ENCODE data around the gene CDHR2.
A peak's percentile ranks its signal among the peaks of the same experiment; 100 is the strongest.

Gene CDHR2

GRCh38 chr5:176620333-176620981 lies 71.3 kb downstream of the CDHR2 start:
- Histone ChIP-seq H3K27me3 (ENCODE audit: insufficient read depth, poor library complexity, severe bottlenecking) (peaks cover 52% of the 10 kb centered on the region), H3K27ac (replicated peaks) (no peak overlapping the region), H3K4me3 (replicated peaks; ENCODE audit: insufficient read depth, low read length) (no peak overlapping the region)
- TF ChIP-seq SPI1 (IDR thresholded peaks at IDR 0.05; ENCODE audit: borderline replicate concordance, low read depth) (no peak), REST (IDR thresholded peaks at IDR 0.05; ENCODE audit: insufficient replicate concordance, low read depth) (peak; percentile 20), POLR2AphosphoS5 (IDR thresholded peaks at IDR 0.05; ENCODE audit: low read depth) (no peak), GABPA (IDR thresholded peaks at IDR 0.05; ENCODE audit: low read depth) (no peak), CTCF (IDR thresholded peaks at IDR 0.05; ENCODE audit: insufficient read depth, low read length) (no peak)
- peak in 1 of 2 experiments; percentile 22 for DNase-seq (ENCODE audit: low read depth in 1 of 2, low spot score in 1 of 2)

GRCh38 chr5:176621661-176622079 lies 72.5 kb downstream of the CDHR2 start:
- H3K4me3 ChIP-seq (replicated peaks; ENCODE audit: insufficient read depth, low read length) = no peak overlapping the region

More at GRCh38 chr5:176621661-176622079, 72.5 kb downstream of the CDHR2 start:
- H3K27ac ChIP-seq (replicated peaks) = no peak overlapping the region
- peaks cover 53% of the 10 kb centered on the region for H3K27me3 ChIP-seq (ENCODE audit: insufficient read depth, poor library complexity, severe bottlenecking)
- no peak for DNase-seq (ENCODE audit: low read depth in 1 of 2, low spot score in 1 of 2)
- no peak for TF ChIP-seq REST (IDR thresholded peaks at IDR 0.05; ENCODE audit: insufficient replicate concordance, low read depth)
- TF ChIP-seq GABPA (IDR thresholded peaks at IDR 0.05; ENCODE audit: low read depth) = no peak
- no peak for TF ChIP-seq POLR2AphosphoS5 (IDR thresholded peaks at IDR 0.05; ENCODE audit: low read depth)
- no peak for TF ChIP-seq CTCF (IDR thresholded peaks at IDR 0.05; ENCODE audit: insufficient read depth, low read length)
- no peak for TF ChIP-seq SPI1 (IDR thresholded peaks at IDR 0.05; ENCODE audit: borderline replicate concordance, low read depth)
